Keratinocyte (primary cell): ENCODE data around the gene ACSL3. TPM values are rescaled to one million over a fixed set of nuclear protein-coding genes. Genes with fewer than 3 reads are reported as not detected.

Experiments
- DNase-seq: peaks from one replicate; pipeline ENCODE4 v3.0.0-alpha.2; 2011; ENCODE audit warnings: low read depth, missing footprints, low spot score
- FAIRE-seq: peaks from 2 replicates; lab custom pipeline; 2011; peaks lifted over from hg19 to GRCh38; lab: Jason Lieb, UNC
- H2AFZ ChIP-seq: 2 replicates; pipeline ENCODE4 v1.6.0; 2012; ENCODE audit warnings: low read length, control low read depth, inconsistent platforms; ENCODE audit not compliant: control insufficient read depth
- H3K27ac ChIP-seq: 2 replicates; pipeline ENCODE4 v1.5.1; 2011; ENCODE audit warnings: low read length; ENCODE audit not compliant: control insufficient read depth, insufficient read depth
- H3K27me3 ChIP-seq: 3 replicates; pipeline ENCODE4 v1.6.0; 2011; ENCODE audit warnings: low read length; ENCODE audit not compliant: control insufficient read depth, insufficient read depth; ENCODE audit errors: extremely low read depth
- H3K36me3 ChIP-seq, 2 experiments: 2 replicates in 1 of 2; 3 replicates in 1 of 2; pipeline ENCODE4 v1.5.1; 2011; ENCODE audit warnings: low read length in 2 of 2, mild to moderate bottlenecking in 1 of 2; ENCODE audit not compliant: control insufficient read depth in 2 of 2, insufficient read depth in 2 of 2; ENCODE audit errors: extremely low read depth in 1 of 2
- H3K4me1 ChIP-seq: 3 replicates; pipeline ENCODE4 v1.5.1; 2011; ENCODE audit warnings: low read length; ENCODE audit not compliant: control insufficient read depth, insufficient read depth; ENCODE audit errors: extremely low read depth
- H3K4me2 ChIP-seq: 3 replicates; pipeline ENCODE4 v1.6.0; 2011; ENCODE audit warnings: low read depth, low read length; ENCODE audit not compliant: control insufficient read depth, insufficient read depth; ENCODE audit errors: extremely low read depth
- H3K4me3 ChIP-seq, 3 experiments: fragments of 200-600 bp in 1 of 3; sonication (generic) in 1 of 3; 2 replicates in 2 of 3; 3 replicates in 1 of 3; pipeline ENCODE4 v1.5.1; 2011 to 2016; ENCODE audit warnings: low read length in 3 of 3, mild to moderate bottlenecking in 3 of 3, control low read depth in 2 of 3, inconsistent platforms in 1 of 3, low read depth in 1 of 3, mixed read lengths in 1 of 3, mixed run types in 1 of 3, moderate library complexity in 1 of 3; ENCODE audit not compliant: control insufficient read depth in 2 of 3, insufficient read depth in 2 of 3; ENCODE audit errors: extremely low read depth in 1 of 3
- H3K79me2 ChIP-seq: 2 replicates; pipeline ENCODE4 v1.6.0; 2012; ENCODE audit warnings: low read length; ENCODE audit not compliant: control insufficient read depth, insufficient read depth
- H3K9ac ChIP-seq: 3 replicates; pipeline ENCODE4 v1.6.0; 2011; ENCODE audit warnings: low read length; ENCODE audit not compliant: control insufficient read depth, insufficient read depth; ENCODE audit errors: extremely low read depth
- H3K9me1 ChIP-seq: 3 replicates; pipeline ENCODE4 v1.6.0; 2011; ENCODE audit warnings: low read length; ENCODE audit not compliant: control insufficient read depth, insufficient read depth; ENCODE audit errors: extremely low read depth
- H3K9me3 ChIP-seq: 2 replicates; pipeline ENCODE4 v1.5.1; 2012; ENCODE audit warnings: low read depth, low read length; ENCODE audit not compliant: control insufficient read depth
- H4K20me1 ChIP-seq: 3 replicates; pipeline ENCODE4 v1.6.0; 2011; ENCODE audit warnings: low read length; ENCODE audit not compliant: control insufficient read depth, insufficient read depth; ENCODE audit errors: extremely low read depth
- EZH2 ChIP-seq: IDR thresholded peaks from one replicate; pipeline ENCODE4 v1.6.1; 2012; ENCODE audit warnings: inconsistent platforms, mild to moderate bottlenecking, low read length, moderate library complexity
- dilution Hi-C: fragments of 300-500 bp; cut with MboI; formaldehyde crosslinking; loops from one replicate; pipeline ENCODE4 v1.7.0; 2020; ENCODE audit warnings: low sequenced_read_pairs; ENCODE audit not compliant: extremely low pct_ligation_motif_present
- polyA plus RNA-seq, 5 experiments: library from polyadenylated mRNA; depleted of rRNA in 3 of 5; stranded (reverse) in 3 of 5; stranded (forward) in 1 of 5; unstranded in 1 of 5; fragments of >200 nt; gene quantifications; 1 replicate in 1 of 5; 2 replicates in 3 of 5; 3 replicates in 1 of 5; pipeline versions ENCODE4 v1.2.1 to v1.2.3, GENCODE V29; 2011 to 2012; ENCODE audit warnings: missing spikeins in 2 of 5, low read depth in 1 of 5, low replicate concordance in 1 of 5
- TF ChIP-seq, protein P1 (sequence below), 3 experiments: IDR thresholded peaks in 1 of 3; conservative IDR thresholded peaks in 1 of 3; optimal IDR thresholded peaks in 1 of 3; 2 replicates in 2 of 3; 3 replicates in 1 of 3; pipeline versions ENCODE3 to v1.5.1; 2011; ENCODE audit warnings: low read length in 3 of 3, mild to moderate bottlenecking in 3 of 3, moderate library complexity in 2 of 3, control low read depth in 1 of 3, inconsistent platforms in 1 of 3; ENCODE audit not compliant: insufficient read depth in 2 of 3; ENCODE audit errors: extremely low read depth in 1 of 3

ACSL3 gene
- polyA plus RNA-seq, 1 donor (not counting 4 experiments of a cell fraction or from before 2014, with no cell fraction given): 197 TPM

DNA sequence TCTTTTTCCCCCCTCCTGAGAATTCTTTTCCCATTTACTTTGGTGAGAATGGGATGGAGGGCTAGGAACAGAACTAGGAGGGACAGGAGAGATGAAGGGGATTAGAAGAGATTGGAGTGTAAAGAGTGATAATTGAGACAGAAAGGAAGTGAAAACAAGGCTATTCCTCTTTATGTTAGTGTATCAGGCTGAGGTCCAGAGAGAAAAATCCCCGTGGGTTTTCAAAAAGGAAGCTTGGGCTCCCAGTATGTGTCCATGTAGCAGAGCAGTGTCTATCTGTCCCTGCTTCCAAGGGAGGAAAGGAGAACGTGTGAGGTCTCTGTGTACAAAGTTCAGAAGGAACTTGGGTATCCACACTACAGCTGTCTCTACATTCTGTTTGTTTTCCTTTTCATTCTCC, 131.3 kb downstream of the ACSL3 start:
- Histone ChIP-seq H2AFZ (no peak overlapping the region), H3K9me1 (no peaks in the 10 kb centered on the region), H3K27me3 (no peaks in the 10 kb centered on the region), H3K4me1 (no peaks in the 10 kb centered on the region), H3K27ac (no peak overlapping the region), H4K20me1 (no peaks in the 10 kb centered on the region), H3K9ac (no peak overlapping the region), H3K36me3 (no peaks in the 10 kb centered on the region), H3K4me2 (no peak overlapping the region), H3K4me3 (no peak overlapping the region), H3K9me3 (no peaks in the 10 kb centered on the region), H3K79me2 (no peaks in the 10 kb centered on the region)
- no peak for TF ChIP-seq EZH2
- TF ChIP-seq, protein P1, sequence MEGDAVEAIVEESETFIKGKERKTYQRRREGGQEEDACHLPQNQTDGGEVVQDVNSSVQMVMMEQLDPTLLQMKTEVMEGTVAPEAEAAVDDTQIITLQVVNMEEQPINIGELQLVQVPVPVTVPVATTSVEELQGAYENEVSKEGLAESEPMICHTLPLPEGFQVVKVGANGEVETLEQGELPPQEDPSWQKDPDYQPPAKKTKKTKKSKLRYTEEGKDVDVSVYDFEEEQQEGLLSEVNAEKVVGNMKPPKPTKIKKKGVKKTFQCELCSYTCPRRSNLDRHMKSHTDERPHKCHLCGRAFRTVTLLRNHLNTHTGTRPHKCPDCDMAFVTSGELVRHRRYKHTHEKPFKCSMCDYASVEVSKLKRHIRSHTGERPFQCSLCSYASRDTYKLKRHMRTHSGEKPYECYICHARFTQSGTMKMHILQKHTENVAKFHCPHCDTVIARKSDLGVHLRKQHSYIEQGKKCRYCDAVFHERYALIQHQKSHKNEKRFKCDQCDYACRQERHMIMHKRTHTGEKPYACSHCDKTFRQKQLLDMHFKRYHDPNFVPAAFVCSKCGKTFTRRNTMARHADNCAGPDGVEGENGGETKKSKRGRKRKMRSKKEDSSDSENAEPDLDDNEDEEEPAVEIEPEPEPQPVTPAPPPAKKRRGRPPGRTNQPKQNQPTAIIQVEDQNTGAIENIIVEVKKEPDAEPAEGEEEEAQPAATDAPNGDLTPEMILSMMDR (optimal IDR thresholded peaks at IDR 0.05 in 1 of 3, IDR thresholded peaks at IDR 0.05 in 1 of 3, conservative IDR thresholded peaks at IDR 0.05 in 1 of 3; ENCODE audit: extremely low read depth in 1 of 3, insufficient read depth in 2 of 3, low read length in 3 of 3): no peak
- DNase-seq: no peak
- no peak for FAIRE-seq
- dilution Hi-C loops: no loop called here

Other genes with a start within 250 kb of the ACSL3 start
- 40.0 to 68.8 TPM (median 53.3 TPM) in 3 replicates for gene FARSB, start 204.9 kb upstream of the ACSL3 start, polyA plus RNA-seq
- gene MOGAT1, start 189.4 kb upstream of the ACSL3 start, polyA plus RNA-seq: not detected in 3 replicates
- gene KCNE4, start 191.2 kb downstream of the ACSL3 start, polyA plus RNA-seq: 0.01 to 0.13 TPM (median 0.09 TPM) in 3 replicates